Measurements from ENCODE around the gene LY9.

GRCh38 chr1:160838888-160839287 is 42.9 kb downstream of the LY9 start:
- no peak for TF ChIP-seq CTCF (conservative IDR thresholded peaks at IDR 0.05)
- no peak for TF ChIP-seq EZH2 (IDR thresholded peaks at IDR 0.05; ENCODE audit: low read depth)
